ENCODE results near the gene ITGAV.

GRCh38 chr2:186624276-186624675 lies 34.4 kb downstream of the ITGAV start:
- TF ChIP-seq POLR2A (IDR thresholded peaks at IDR 0.05): no peak
- TF ChIP-seq, protein P1, sequence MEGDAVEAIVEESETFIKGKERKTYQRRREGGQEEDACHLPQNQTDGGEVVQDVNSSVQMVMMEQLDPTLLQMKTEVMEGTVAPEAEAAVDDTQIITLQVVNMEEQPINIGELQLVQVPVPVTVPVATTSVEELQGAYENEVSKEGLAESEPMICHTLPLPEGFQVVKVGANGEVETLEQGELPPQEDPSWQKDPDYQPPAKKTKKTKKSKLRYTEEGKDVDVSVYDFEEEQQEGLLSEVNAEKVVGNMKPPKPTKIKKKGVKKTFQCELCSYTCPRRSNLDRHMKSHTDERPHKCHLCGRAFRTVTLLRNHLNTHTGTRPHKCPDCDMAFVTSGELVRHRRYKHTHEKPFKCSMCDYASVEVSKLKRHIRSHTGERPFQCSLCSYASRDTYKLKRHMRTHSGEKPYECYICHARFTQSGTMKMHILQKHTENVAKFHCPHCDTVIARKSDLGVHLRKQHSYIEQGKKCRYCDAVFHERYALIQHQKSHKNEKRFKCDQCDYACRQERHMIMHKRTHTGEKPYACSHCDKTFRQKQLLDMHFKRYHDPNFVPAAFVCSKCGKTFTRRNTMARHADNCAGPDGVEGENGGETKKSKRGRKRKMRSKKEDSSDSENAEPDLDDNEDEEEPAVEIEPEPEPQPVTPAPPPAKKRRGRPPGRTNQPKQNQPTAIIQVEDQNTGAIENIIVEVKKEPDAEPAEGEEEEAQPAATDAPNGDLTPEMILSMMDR (IDR thresholded peaks at IDR 0.05): no peak
